ENCODE measurements around the gene VSTM4.

GRCh38 chr10:49154641-49155040 lies 39.3 kb upstream of the VSTM4 start:
- TF ChIP-seq CTCF (IDR thresholded peaks at IDR 0.05): no peak
- TF ChIP-seq POLR2A (IDR thresholded peaks at IDR 0.05): no peak

All from adrenal gland (tissue), 5 donors.